IMR-90 (cell line): ENCODE data around the gene KDSR.

Experiments
- CHD1 ChIP-seq: IDR thresholded peaks from 2 replicates; pipeline ENCODE4 v1.6.1; 2012; ENCODE audit warnings: low read depth, low read length, improper control_type of control experiment
- CTCF ChIP-seq: conservative IDR thresholded peaks from 2 replicates; pipeline ENCODE4 v1.5.1; 2012; ENCODE audit warnings: mild to moderate bottlenecking, low read depth, low read length, improper control_type of control experiment
- FOS ChIP-seq: fragments of 150-350 bp; IDR thresholded peaks from 2 replicates; pipeline ENCODE4 v1.6.1; 2016; ENCODE audit warnings: low read depth, low read length
- POLR2A ChIP-seq: IDR thresholded peaks from 2 replicates; pipeline ENCODE4 v1.6.1; 2012; ENCODE audit warnings: mild to moderate bottlenecking, low read depth, low read length
- RAD21 ChIP-seq: IDR thresholded peaks from 2 replicates; pipeline ENCODE4 v1.6.1; 2012; ENCODE audit warnings: low read length, improper control_type of control experiment
- SMC3 ChIP-seq: fragments of 150-350 bp; IDR thresholded peaks from 2 replicates; pipeline ENCODE4 v1.6.1; 2016; ENCODE audit warnings: low read depth, mild to moderate bottlenecking, antibody characterized with exemption, low read length, moderate library complexity

- no peak for TF ChIP-seq POLR2A
- no peak for TF ChIP-seq CTCF
- no peak for TF ChIP-seq RAD21
- no peak for TF ChIP-seq FOS
- no peak for TF ChIP-seq SMC3
- no peak for TF ChIP-seq CHD1
Observed at GRCh38 chr18:63365876-63366212, 1.2 kb downstream of the KDSR start.
